HCT116 (cell line): Measurements from ENCODE around the gene LRRC73. TPM values are rescaled to one million over a fixed set of nuclear protein-coding genes. Genes with fewer than 3 reads are reported as not detected.

Experiments used
- ATAC-seq: fragments of 200-7000 bp; cut with Tn5 transposase; 2 replicates; pipeline ENCODE4 v1.9.1; 2020; ENCODE audit warnings: mild to moderate bottlenecking, moderate library complexity
- BruUV-seq: library from RNA; stranded (reverse); fragments of 400-500 nt; replicated peaks from 2 replicates; lab custom pipeline; 2021; lab: Mats Ljungman, UMichigan
- CTCF ChIA-PET: fragments of 300-600 bp; sonication (Branson Sonifier 250); formaldehyde crosslinking; loops from one replicate; lab custom pipeline; 2021; ENCODE audit warnings: antibody characterized with exemption; lab: Charles Lee
- POLR2A ChIA-PET: fragments of 300-600, 350-600 bp; sonication (Branson Sonifier 250); formaldehyde crosslinking; loops from one replicate; lab custom pipeline; 2021; ENCODE audit warnings: antibody characterized with exemption; lab: Charles Lee
- RAD21 ChIA-PET, 2 experiments: fragments of 300-600 bp; sonication (Branson Sonifier 250); formaldehyde crosslinking; loops; one replicate each; lab custom pipeline; 2023; ENCODE audit warnings: low total read pairs in 2 of 2; ENCODE audit not compliant: uncharacterized antibody in 2 of 2, unreplicated experiment in 2 of 2, low non-redundant PET in 1 of 2; lab: Charles Lee
- DNase-seq: peaks from one replicate; pipeline ENCODE4 v3.0.0-alpha.2; 2010; ENCODE audit warnings: low read depth, low spot score
- H2AFZ ChIP-seq: fragments of 200-600 bp; shearing (Covaris generic), sonication (generic); 2 replicates; pipeline ENCODE4 v1.6.1; 2017; ENCODE audit warnings: low read depth, mixed run types, mixed read lengths, antibody characterized with exemption, low read length; ENCODE audit not compliant: poor library complexity, severe bottlenecking
- H3K27ac ChIP-seq: 2 replicates; pipeline ENCODE4 v1.5.1; 2012; ENCODE audit warnings: low read depth, low read length
- H3K27me3 ChIP-seq: fragments of 200-600 bp; sonication (generic); 2 replicates; pipeline ENCODE4 v1.6.1; 2016; ENCODE audit warnings: mixed run types, low read length, mixed read lengths; ENCODE audit not compliant: insufficient read depth
- H3K36me3 ChIP-seq, 2 experiments: fragments of 200-500 bp in 1 of 2; fragments of 200-600 bp in 1 of 2; sonication (Bioruptor generic) in 1 of 2; sonication (generic) in 1 of 2; 2 replicates each; pipeline versions ENCODE4 v1.5.1 to v1.6.1; 2014 to 2016; ENCODE audit warnings: low read length in 2 of 2, inconsistent platforms in 1 of 2, mixed read lengths in 1 of 2, mixed run types in 1 of 2; ENCODE audit not compliant: insufficient read depth in 2 of 2, control insufficient read depth in 1 of 2
- H3K4me1 ChIP-seq, 2 experiments: fragments of 200-600 bp in 1 of 2; sonication (generic) in 1 of 2; 2 replicates each; pipeline versions ENCODE4 v1.5.1 to v1.6.1; 2012 to 2017; ENCODE audit warnings: low read length in 2 of 2, inconsistent platforms in 1 of 2, mild to moderate bottlenecking in 1 of 2, mixed read lengths in 1 of 2, mixed run types in 1 of 2, moderate library complexity in 1 of 2; ENCODE audit not compliant: insufficient read depth in 2 of 2, control insufficient read depth in 1 of 2
- H3K4me2 ChIP-seq: fragments of 200-600 bp; sonication (generic); 2 replicates; pipeline ENCODE4 v1.6.1; 2017; ENCODE audit warnings: mixed run types, low read length, mixed read lengths
- H3K4me3 ChIP-seq, 2 experiments: fragments of 200-600 bp in 1 of 2; sonication (generic) in 1 of 2; replicated peaks in 1 of 2; 2 replicates each; pipeline ENCODE4 v1.5.1; 2011 to 2016; ENCODE audit warnings: low read length in 2 of 2, control low read depth in 1 of 2, low read depth in 1 of 2, mild to moderate bottlenecking in 1 of 2, mixed read lengths in 1 of 2, mixed run types in 1 of 2
- H3K79me2 ChIP-seq: fragments of 200-600 bp; sonication (generic); 2 replicates; pipeline ENCODE4 v1.6.1; 2017; ENCODE audit warnings: mild to moderate bottlenecking, mixed run types, low read length, moderate library complexity, mixed read lengths; ENCODE audit not compliant: insufficient read depth
- H3K9ac ChIP-seq: fragments of 200-600 bp; sonication (generic); 2 replicates; pipeline ENCODE4 v1.6.1; 2016; ENCODE audit warnings: low read length, mixed read lengths
- H3K9me2 ChIP-seq: fragments of 200-600 bp; sonication (generic), shearing (Covaris generic); 2 replicates; pipeline ENCODE4 v1.6.1; 2017; ENCODE audit warnings: mixed run types, mild to moderate bottlenecking, moderate library complexity; ENCODE audit not compliant: insufficient read depth
- H3K9me3 ChIP-seq, 2 experiments: fragments of 200-500 bp in 1 of 2; fragments of 200-600 bp in 1 of 2; sonication (Bioruptor generic) in 1 of 2; sonication (generic) in 1 of 2; 2 replicates each; pipeline ENCODE4 v1.6.1; 2014 to 2017; ENCODE audit warnings: low read length in 2 of 2, mixed read lengths in 2 of 2, inconsistent platforms in 1 of 2, low read depth in 1 of 2, mild to moderate bottlenecking in 1 of 2, mixed run types in 1 of 2, moderate library complexity in 1 of 2; ENCODE audit not compliant: control insufficient read depth in 1 of 2, insufficient read depth in 1 of 2
- H4K20me1 ChIP-seq: fragments of 200-600 bp; sonication (generic), shearing (Covaris generic); 2 replicates; pipeline ENCODE4 v1.6.1; 2017; ENCODE audit warnings: mixed run types, mild to moderate bottlenecking, moderate library complexity; ENCODE audit not compliant: insufficient read depth
- ATF3 ChIP-seq: IDR thresholded peaks from 2 replicates; pipeline ENCODE4 v1.6.1; 2012
- CBX3 ChIP-seq: IDR thresholded peaks from 2 replicates; pipeline ENCODE4 v1.6.1; 2012; ENCODE audit warnings: low read depth
- CEBPB ChIP-seq: IDR thresholded peaks from 2 replicates; pipeline ENCODE4 v1.6.1; 2012; ENCODE audit warnings: low read depth
- CTCF ChIP-seq, 3 experiments: fragments of 200-600 bp in 1 of 3; sonication (generic) in 1 of 3; IDR thresholded peaks in 2 of 3; conservative IDR thresholded peaks in 1 of 3; 2 replicates each; pipeline ENCODE4 v1.5.1; 2012 to 2017; ENCODE audit warnings: low read depth in 2 of 3, low read length in 2 of 3, antibody characterized with exemption in 1 of 3, borderline replicate concordance in 1 of 3, control low read depth in 1 of 3, mild to moderate bottlenecking in 1 of 3, mixed read lengths in 1 of 3, mixed run types in 1 of 3, moderate library complexity in 1 of 3; ENCODE audit not compliant: insufficient read depth in 1 of 3
- ELF1 ChIP-seq: IDR thresholded peaks from 2 replicates; pipeline ENCODE4 v1.6.1; 2012; ENCODE audit warnings: low read depth, borderline replicate concordance
- EZH2phosphoT487 ChIP-seq: fragments of 200-600 bp; IDR thresholded peaks from 2 replicates; pipeline ENCODE4 v1.6.1; 2018; ENCODE audit warnings: antibody characterized with exemption, borderline replicate concordance
- FOSL1 ChIP-seq: IDR thresholded peaks from 2 replicates; pipeline ENCODE4 v1.6.1; 2012; ENCODE audit warnings: low read depth
- JUND ChIP-seq: IDR thresholded peaks from 2 replicates; pipeline ENCODE4 v1.6.1; 2012
- MAX ChIP-seq: IDR thresholded peaks from 2 replicates; pipeline ENCODE4 v1.6.1; 2012
- POLR2A ChIP-seq: IDR thresholded peaks from 2 replicates; pipeline ENCODE4 v1.7.0; 2011; ENCODE audit warnings: borderline replicate concordance; ENCODE audit not compliant: insufficient read depth, insufficient read length; ENCODE audit errors: extremely low read depth
- RAD21 ChIP-seq: IDR thresholded peaks from 2 replicates; pipeline ENCODE4 v1.6.1; 2012; ENCODE audit warnings: low read depth, mild to moderate bottlenecking
- SIN3A ChIP-seq: IDR thresholded peaks from 2 replicates; pipeline ENCODE4 v1.6.1; 2012; ENCODE audit warnings: low read depth
- SP1 ChIP-seq: IDR thresholded peaks from 2 replicates; pipeline ENCODE4 v1.6.1; 2012; ENCODE audit warnings: low read depth
- TCF7L2 ChIP-seq: IDR thresholded peaks from 2 replicates; pipeline ENCODE4 v1.7.0; 2011; ENCODE audit warnings: borderline replicate concordance, inconsistent platforms; ENCODE audit not compliant: insufficient read depth, insufficient read length; ENCODE audit errors: extremely low read depth
- ZBTB33 ChIP-seq: IDR thresholded peaks from 2 replicates; pipeline ENCODE4 v1.6.1; 2011; ENCODE audit warnings: mild to moderate bottlenecking, low read length, moderate library complexity; ENCODE audit not compliant: insufficient replicate concordance; ENCODE audit errors: extremely low read depth
- intact Hi-C: fragments of 100-400 bp; cut with micrococcal nuclease; formaldehyde crosslinking; loops from 2 replicates; pipeline ENCODE4 v1.10.0; 2022
- total RNA-seq: library from RNA; stranded (reverse); gene quantifications from one replicate; pipeline ENCODE4 v1.2.1, GENCODE V29; 2021; ENCODE audit not compliant: unreplicated experiment

LRRC73 gene
- total RNA-seq, 1 experiment from 2014 or later = 1.2 TPM

GRCh38 chr6:43468240-43468639 lies 41.9 kb downstream of the LRRC73 start:
- Histone ChIP-seq H3K36me3 (no peaks in the 10 kb centered on the region), H4K20me1 (no peaks in the 10 kb centered on the region), H2AFZ (no peak overlapping the region), H3K9me3 (no peaks in the 10 kb centered on the region), H3K27ac (no peak overlapping the region), H3K4me1 (peaks cover 18 to 21% of the 10 kb centered on the region in 2 experiments), H3K27me3 (no peaks in the 10 kb centered on the region), H3K4me3 (no peak overlapping the region), H3K9ac (no peak overlapping the region), H3K4me2 (no peak overlapping the region), H3K9me2 (no peaks in the 10 kb centered on the region), H3K79me2 (no peaks in the 10 kb centered on the region)
- CTCF ChIA-PET = no interaction called here
- RAD21 ChIA-PET = no interaction called here
- POLR2A ChIA-PET = interaction anchor here (0.5 kb wide), 1 partner anchor 13 kb away, joined by 4 read pairs; the partner anchor contains the start of gene DLK2
- no peak for TF ChIP-seq TCF7L2
- BruUV-seq = no TSS peak
- ATAC-seq (no peak), DNase-seq (no peak)
- intact Hi-C loops = no loop called here

DNA sequence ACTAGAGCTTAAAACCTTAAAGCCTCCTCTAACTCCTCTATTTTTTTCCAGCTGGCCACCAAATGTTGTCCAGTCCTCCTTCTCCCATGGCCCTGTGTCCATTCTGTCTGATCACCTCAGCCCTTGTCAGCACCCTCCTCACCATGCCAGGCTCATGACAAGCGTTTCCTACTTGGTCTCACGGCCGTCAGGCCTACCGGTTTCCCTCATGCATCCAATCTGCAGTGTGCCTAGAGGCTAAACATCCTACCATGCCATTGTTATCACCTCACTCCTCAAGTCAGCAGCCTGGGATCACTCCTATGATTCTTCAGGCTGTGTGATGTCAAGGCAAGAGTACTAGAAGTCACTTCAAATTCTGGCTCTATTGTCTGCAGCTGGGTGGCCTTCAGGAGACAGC lies 42.4 kb downstream of the LRRC73 start:
- CTCF ChIA-PET = no interaction called here
- intact Hi-C loops = no loop called here
- no TSS peak for BruUV-seq
- no peaks in the 10 kb centered on the region for H3K9me3 ChIP-seq
- H3K9me2 ChIP-seq = no peaks in the 10 kb centered on the region
- no peaks in the 10 kb centered on the region for H3K36me3 ChIP-seq
- H3K79me2 ChIP-seq = no peaks in the 10 kb centered on the region
- RAD21 ChIA-PET = interaction anchor here in 1 of 2 experiments (0.6 kb wide), 1 partner anchor 10 kb away, joined by 3 read pairs; no protein-coding TSS in a partner anchor
- H3K27me3 ChIP-seq = no peaks in the 10 kb centered on the region
- no peak for DNase-seq
- no peak for ATAC-seq
- no peak overlapping the region for H3K4me3 ChIP-seq
- H4K20me1 ChIP-seq = no peaks in the 10 kb centered on the region
- peaks cover 18 to 21% of the 10 kb centered on the region in 2 experiments for H3K4me1 ChIP-seq
- no peak overlapping the region for H3K27ac ChIP-seq
- H3K9ac ChIP-seq = no peak overlapping the region
- no peak overlapping the region for H3K4me2 ChIP-seq
- POLR2A ChIA-PET = interaction anchor here (0.5 kb wide), 1 partner anchor 12 kb away, joined by 4 read pairs; the partner anchor contains the start of gene DLK2
- H2AFZ ChIP-seq = no peak overlapping the region
- TF ChIP-seq MAX = no peak
- TF ChIP-seq POLR2A = no peak
- no peak for TF ChIP-seq SP1
- TF ChIP-seq CTCF (IDR thresholded peaks at IDR 0.05 in 2 of 3, conservative IDR thresholded peaks at IDR 0.05 in 1 of 3; ENCODE audit: borderline replicate concordance in 1 of 3, insufficient read depth in 1 of 3, low read depth in 2 of 3, low read length in 2 of 3) = no peak
- no peak for TF ChIP-seq CEBPB
- no peak for TF ChIP-seq CBX3
- no peak for TF ChIP-seq ATF3
- no peak for TF ChIP-seq JUND
- TF ChIP-seq ELF1 = no peak
- no peak for TF ChIP-seq ZBTB33
- TF ChIP-seq SIN3A = no peak
- no peak for TF ChIP-seq RAD21
- no peak for TF ChIP-seq EZH2phosphoT487
- no peak for TF ChIP-seq FOSL1
